ENCODE results near the gene FAM107B. TPM values are rescaled to one million over a fixed set of nuclear protein-coding genes. Genes with fewer than 3 reads are reported as not detected.

The FAM107B gene
- total and polyA plus RNA-seq, 12 donors, result 16.0 to 81.7 (median 50.5) TPM

DNA sequence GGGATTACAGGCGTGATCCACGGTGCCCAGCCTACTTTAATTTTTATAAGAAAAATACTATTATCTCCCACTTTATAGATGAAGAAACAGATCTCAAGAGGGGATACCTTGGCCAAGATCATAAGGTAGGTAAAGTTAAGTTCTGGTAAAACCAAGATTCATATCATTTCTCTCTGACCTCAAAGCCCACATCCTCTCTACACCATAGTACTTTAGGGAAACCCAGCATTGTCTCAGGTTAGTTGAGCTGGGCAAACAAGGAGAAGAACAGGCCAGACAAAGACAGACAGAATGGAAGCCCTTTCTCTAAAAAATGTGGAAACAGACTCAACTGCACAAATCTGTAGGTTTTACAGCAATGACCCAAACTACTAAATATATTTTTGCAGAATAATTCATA lies 246.2 kb downstream of the FAM107B start:
- 97 to 100% (median 100%) methylated on average over 2 of the region's 2 CpGs for WGBS, 4 donors
- intact Hi-C loops (cut with DNase I), result no loop called here
- TF ChIP-seq POLR2A (IDR thresholded peaks at IDR 0.05), result no peak
- TF ChIP-seq, protein P1, sequence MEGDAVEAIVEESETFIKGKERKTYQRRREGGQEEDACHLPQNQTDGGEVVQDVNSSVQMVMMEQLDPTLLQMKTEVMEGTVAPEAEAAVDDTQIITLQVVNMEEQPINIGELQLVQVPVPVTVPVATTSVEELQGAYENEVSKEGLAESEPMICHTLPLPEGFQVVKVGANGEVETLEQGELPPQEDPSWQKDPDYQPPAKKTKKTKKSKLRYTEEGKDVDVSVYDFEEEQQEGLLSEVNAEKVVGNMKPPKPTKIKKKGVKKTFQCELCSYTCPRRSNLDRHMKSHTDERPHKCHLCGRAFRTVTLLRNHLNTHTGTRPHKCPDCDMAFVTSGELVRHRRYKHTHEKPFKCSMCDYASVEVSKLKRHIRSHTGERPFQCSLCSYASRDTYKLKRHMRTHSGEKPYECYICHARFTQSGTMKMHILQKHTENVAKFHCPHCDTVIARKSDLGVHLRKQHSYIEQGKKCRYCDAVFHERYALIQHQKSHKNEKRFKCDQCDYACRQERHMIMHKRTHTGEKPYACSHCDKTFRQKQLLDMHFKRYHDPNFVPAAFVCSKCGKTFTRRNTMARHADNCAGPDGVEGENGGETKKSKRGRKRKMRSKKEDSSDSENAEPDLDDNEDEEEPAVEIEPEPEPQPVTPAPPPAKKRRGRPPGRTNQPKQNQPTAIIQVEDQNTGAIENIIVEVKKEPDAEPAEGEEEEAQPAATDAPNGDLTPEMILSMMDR (IDR thresholded peaks at IDR 0.05), result no peak
- no peak for DNase-seq
- H3K9me3 ChIP-seq (replicated peaks in 1 of 3), result no peaks in the 10 kb centered on the region
- H3K27me3 ChIP-seq, result no peaks in the 10 kb centered on the region
- peaks cover 8 to 10% of the 10 kb centered on the region in 2 donors for H3K4me1 ChIP-seq (replicated peaks in 1 of 2)
- H3K36me3 ChIP-seq (replicated peaks in 1 of 2), result peaks cover 0 to 16% of the 10 kb centered on the region in 2 donors
- no peak overlapping the region for H3K27ac ChIP-seq
- no peak overlapping the region for H3K4me3 ChIP-seq

DNA sequence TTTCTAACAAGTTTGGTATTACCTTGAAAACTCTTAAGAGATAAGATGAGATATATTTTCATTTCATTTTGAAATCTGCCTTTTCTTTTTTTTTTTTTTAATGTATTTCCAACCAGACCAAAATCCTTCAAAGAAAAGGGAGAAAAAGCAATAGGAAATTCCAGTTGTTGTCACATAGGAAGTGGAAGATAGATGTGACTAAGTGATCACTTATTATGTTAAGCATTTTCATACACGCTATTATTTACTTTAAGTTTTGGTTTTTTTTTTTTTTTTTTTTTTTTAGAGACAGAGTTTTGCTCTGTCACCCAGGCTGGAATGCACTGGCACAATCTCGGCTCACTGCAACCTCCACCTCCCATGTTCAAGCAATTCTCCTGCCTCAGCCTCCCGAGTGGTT lies 246.8 kb downstream of the FAM107B start:
- Histone ChIP-seq H3K9me3 (replicated peaks in 1 of 3) (no peaks in the 10 kb centered on the region), H3K4me1 (replicated peaks in 1 of 2) (peaks cover 5 to 10% of the 10 kb centered on the region in 2 donors), H3K27me3 (no peaks in the 10 kb centered on the region), H3K27ac (no peak overlapping the region), H3K36me3 (replicated peaks in 1 of 2) (peaks cover 0 to 16% of the 10 kb centered on the region in 2 donors), H3K4me3 (no peak overlapping the region)
- 73 to 92% (median 89%) methylated on average over 3 of the region's 3 CpGs for WGBS, 4 donors
- TF ChIP-seq POLR2A (IDR thresholded peaks at IDR 0.05), result no peak
- TF ChIP-seq, protein P1 (IDR thresholded peaks at IDR 0.05), result no peak
- no peak for DNase-seq
- intact Hi-C loops (cut with DNase I), result no loop called here

DNA sequence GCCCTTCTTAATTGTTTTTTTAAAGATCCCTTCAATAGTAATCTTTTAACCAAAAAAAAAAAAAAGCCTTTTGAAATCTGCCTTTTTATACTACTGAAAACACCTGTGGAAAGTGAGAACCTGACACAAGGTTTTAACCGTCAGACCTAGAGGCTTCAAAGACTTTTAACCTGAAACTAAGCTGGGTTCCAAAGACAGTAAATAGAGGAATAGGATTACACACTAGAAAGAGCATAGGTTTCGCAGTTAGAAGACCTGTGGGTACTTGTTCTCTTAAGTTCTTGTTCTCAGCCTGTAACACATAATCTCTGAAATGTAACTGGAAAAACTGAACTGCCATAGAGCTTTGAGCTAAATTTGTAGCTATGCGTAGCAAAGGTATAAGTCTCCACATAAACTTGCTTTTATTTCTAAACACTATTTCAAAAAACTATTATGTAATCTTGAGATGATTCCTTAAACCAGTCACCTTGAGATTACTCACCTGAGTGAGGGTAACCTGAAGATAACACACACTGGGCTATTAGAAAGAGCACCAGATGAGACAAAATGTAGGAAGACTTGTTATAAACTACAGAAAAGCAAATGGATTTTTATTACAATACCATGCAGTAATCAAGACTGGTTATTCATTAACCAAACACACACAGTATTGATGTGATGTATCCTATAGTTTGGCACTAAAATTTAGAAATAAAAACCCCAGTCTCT lies 247.4 kb downstream of the FAM107B start:
- intact Hi-C loops (cut with DNase I), result no loop called here
- WGBS, 4 donors, result 97 to 98% (median 97%) methylated on average over 3 of the region's 3 CpGs
- peaks cover 0 to 16% of the 10 kb centered on the region in 2 donors for H3K36me3 ChIP-seq (replicated peaks in 1 of 2)
- TF ChIP-seq POLR2A (IDR thresholded peaks at IDR 0.05), result no peak
- TF ChIP-seq, protein P1 (IDR thresholded peaks at IDR 0.05), result no peak
- no peaks in the 10 kb centered on the region for H3K27me3 ChIP-seq
- no peaks in the 10 kb centered on the region for H3K9me3 ChIP-seq (replicated peaks in 1 of 3)
- DNase-seq, result no peak
- H3K4me3 ChIP-seq, result no peak overlapping the region
- H3K27ac ChIP-seq, result no peak overlapping the region
- peaks cover 0 to 4% of the 10 kb centered on the region in 2 donors for H3K4me1 ChIP-seq (replicated peaks in 1 of 2)

DNA sequence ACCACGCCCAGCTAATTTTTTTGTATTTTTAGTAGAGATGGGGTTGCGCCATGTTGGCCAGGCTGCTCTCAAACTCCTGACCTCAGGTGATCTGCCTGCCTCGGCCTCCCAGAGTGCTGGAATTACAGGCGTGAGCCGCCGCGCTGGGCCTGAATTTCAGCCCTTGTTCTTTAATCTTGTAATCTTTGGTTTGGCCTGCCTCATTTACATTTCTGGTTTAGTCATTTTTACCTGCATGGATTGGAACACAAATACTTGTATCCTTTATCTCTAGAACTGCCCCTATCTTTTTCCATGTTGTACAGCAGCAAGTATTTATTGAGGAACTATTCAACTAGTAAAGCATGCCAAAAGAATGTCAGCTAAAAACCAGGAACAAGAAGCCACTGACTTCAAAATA lies 248.4 kb downstream of the FAM107B start:
- H3K36me3 ChIP-seq (replicated peaks in 1 of 2), result peaks cover 0 to 18% of the 10 kb centered on the region in 2 donors
- H3K27ac ChIP-seq, result no peak overlapping the region
- no peak overlapping the region for H3K4me3 ChIP-seq
- TF ChIP-seq POLR2A (IDR thresholded peaks at IDR 0.05), result no peak
- TF ChIP-seq, protein P1 (IDR thresholded peaks at IDR 0.05), result no peak
- DNase-seq, result no peak
- no peaks in the 10 kb centered on the region for H3K9me3 ChIP-seq (replicated peaks in 1 of 3)
- WGBS, 4 donors, result 88 to 98% (median 92%) methylated on average over 7 of the region's 7 CpGs
- H3K4me1 ChIP-seq (replicated peaks in 1 of 2), result no peaks in the 10 kb centered on the region
- intact Hi-C loops (cut with DNase I), result no loop called here
- no peaks in the 10 kb centered on the region for H3K27me3 ChIP-seq

Data from adrenal gland (tissue), 12 donors.